ENCODE results near the gene DPM2. TPM values are rescaled to one million over a fixed set of nuclear protein-coding genes. Genes with fewer than 3 reads are reported as not detected.

The DPM2 gene
- total RNA-seq, 1 experiment from 2014 or later: 56.1 TPM

DNA sequence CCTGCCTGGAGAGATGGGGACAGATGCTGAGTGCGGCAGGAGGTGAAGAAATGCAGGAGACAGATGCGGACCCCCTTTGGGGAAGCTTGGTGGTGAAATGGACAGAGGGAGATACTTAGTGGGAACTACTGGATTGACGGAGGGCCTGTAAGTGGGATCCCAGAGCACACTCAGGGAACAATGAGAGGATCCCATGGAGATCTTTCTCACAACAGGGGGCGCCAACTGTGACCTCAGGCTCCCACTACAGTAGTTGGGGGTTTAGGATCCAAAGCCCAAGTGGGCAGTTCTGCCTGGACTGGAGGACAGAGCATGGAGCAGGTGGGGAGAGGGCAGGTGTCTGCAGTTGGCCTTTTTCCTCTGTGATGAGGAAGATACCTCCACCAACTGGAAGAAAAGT lies 3.4 kb downstream of the DPM2 start (continued):
- TF ChIP-seq, protein P1, sequence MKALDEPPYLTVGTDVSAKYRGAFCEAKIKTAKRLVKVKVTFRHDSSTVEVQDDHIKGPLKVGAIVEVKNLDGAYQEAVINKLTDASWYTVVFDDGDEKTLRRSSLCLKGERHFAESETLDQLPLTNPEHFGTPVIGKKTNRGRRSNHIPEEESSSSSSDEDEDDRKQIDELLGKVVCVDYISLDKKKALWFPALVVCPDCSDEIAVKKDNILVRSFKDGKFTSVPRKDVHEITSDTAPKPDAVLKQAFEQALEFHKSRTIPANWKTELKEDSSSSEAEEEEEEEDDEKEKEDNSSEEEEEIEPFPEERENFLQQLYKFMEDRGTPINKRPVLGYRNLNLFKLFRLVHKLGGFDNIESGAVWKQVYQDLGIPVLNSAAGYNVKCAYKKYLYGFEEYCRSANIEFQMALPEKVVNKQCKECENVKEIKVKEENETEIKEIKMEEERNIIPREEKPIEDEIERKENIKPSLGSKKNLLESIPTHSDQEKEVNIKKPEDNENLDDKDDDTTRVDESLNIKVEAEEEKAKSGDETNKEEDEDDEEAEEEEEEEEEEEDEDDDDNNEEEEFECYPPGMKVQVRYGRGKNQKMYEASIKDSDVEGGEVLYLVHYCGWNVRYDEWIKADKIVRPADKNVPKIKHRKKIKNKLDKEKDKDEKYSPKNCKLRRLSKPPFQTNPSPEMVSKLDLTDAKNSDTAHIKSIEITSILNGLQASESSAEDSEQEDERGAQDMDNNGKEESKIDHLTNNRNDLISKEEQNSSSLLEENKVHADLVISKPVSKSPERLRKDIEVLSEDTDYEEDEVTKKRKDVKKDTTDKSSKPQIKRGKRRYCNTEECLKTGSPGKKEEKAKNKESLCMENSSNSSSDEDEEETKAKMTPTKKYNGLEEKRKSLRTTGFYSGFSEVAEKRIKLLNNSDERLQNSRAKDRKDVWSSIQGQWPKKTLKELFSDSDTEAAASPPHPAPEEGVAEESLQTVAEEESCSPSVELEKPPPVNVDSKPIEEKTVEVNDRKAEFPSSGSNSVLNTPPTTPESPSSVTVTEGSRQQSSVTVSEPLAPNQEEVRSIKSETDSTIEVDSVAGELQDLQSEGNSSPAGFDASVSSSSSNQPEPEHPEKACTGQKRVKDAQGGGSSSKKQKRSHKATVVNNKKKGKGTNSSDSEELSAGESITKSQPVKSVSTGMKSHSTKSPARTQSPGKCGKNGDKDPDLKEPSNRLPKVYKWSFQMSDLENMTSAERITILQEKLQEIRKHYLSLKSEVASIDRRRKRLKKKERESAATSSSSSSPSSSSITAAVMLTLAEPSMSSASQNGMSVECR (CRISPR knock-in tag; IDR thresholded peaks at IDR 0.05; ENCODE audit: borderline replicate concordance): no peak
- TF ChIP-seq KAT7 (CRISPR knock-in tag; IDR thresholded peaks at IDR 0.05; ENCODE audit: borderline replicate concordance) (no peak), NR3C1 (CRISPR knock-in tag; conservative IDR thresholded peaks at IDR 0.05; ENCODE audit: low read depth) (no peak), ZNF423 (CRISPR knock-in tag; IDR thresholded peaks at IDR 0.05) (no peak), MYBL2 (CRISPR knock-in tag; IDR thresholded peaks at IDR 0.05) (no peak), FOXK1 (CRISPR knock-in tag; IDR thresholded peaks at IDR 0.05) (no peak), NR1H2 (CRISPR knock-in tag; IDR thresholded peaks at IDR 0.05) (no peak)
- TF ChIP-seq, protein P2, sequence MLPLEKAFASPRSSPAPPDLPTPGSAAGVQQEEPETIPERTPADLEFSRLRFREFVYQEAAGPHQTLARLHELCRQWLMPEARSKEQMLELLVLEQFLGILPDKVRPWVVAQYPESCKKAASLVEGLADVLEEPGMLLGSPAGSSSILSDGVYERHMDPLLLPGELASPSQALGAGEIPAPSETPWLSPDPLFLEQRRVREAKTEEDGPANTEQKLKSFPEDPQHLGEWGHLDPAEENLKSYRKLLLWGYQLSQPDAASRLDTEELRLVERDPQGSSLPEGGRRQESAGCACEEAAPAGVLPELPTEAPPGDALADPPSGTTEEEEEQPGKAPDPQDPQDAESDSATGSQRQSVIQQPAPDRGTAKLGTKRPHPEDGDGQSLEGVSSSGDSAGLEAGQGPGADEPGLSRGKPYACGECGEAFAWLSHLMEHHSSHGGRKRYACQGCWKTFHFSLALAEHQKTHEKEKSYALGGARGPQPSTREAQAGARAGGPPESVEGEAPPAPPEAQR (CRISPR knock-in tag; IDR thresholded peaks at IDR 0.05): no peak
- TF ChIP-seq, protein P3, sequence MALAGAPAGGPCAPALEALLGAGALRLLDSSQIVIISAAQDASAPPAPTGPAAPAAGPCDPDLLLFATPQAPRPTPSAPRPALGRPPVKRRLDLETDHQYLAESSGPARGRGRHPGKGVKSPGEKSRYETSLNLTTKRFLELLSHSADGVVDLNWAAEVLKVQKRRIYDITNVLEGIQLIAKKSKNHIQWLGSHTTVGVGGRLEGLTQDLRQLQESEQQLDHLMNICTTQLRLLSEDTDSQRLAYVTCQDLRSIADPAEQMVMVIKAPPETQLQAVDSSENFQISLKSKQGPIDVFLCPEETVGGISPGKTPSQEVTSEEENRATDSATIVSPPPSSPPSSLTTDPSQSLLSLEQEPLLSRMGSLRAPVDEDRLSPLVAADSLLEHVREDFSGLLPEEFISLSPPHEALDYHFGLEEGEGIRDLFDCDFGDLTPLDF (CRISPR knock-in tag; IDR thresholded peaks at IDR 0.05): no peak
- TF ChIP-seq, protein P4, sequence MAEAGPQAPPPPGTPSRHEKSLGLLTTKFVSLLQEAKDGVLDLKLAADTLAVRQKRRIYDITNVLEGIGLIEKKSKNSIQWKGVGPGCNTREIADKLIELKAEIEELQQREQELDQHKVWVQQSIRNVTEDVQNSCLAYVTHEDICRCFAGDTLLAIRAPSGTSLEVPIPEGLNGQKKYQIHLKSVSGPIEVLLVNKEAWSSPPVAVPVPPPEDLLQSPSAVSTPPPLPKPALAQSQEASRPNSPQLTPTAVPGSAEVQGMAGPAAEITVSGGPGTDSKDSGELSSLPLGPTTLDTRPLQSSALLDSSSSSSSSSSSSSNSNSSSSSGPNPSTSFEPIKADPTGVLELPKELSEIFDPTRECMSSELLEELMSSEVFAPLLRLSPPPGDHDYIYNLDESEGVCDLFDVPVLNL (CRISPR knock-in tag; IDR thresholded peaks at IDR 0.05; ENCODE audit: borderline replicate concordance, low read depth): no peak

DNA sequence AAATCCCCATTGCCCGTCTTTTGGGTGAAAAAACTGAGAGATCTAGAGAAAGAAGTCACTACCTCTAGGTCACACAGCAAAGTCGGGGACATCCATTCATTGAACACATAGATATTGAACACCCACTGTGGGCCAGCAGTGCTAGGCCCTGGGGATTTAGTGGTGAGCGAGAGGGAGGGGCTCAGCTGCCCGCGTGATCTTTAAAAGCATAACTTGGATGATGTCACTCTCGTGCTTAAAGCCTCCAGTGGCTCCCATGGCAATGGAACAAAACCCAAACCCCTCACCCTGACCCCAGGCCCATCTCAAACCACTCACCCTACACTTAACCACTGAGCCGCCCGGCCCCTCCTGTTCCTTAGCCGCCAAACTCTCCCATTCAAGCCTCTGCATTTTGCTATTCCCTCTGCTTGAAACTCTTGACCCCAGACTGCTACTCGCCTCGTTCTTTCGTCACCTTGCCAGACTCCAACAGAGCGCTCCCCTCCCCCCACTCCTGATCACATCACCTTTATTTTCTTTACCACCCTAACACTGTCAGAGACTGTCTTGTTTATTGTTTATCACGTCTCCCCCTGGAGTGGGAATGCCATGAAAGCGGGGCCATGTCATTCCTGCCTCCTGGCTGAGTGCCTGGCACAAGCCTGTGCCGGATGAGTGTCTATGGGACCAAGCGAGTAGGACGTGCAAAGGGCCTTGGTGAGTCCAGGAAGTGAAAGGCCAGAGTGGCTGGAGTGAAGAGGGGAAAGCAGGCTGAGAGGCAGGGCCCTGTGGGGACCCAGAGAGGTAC lies 6.4 kb downstream of the DPM2 start:
- H3K27me3 Mint-ChIP-seq (ENCODE audit: low read depth): peaks cover 26% of the 10 kb centered on the region
- H3K4me1 Mint-ChIP-seq: peaks cover 31% of the 10 kb centered on the region
- ATAC-seq: no peak
- no peaks in the 10 kb centered on the region for H3K9me3 Mint-ChIP-seq
- DNase-seq (ENCODE audit: low spot score): no peak
- H3K36me3 Mint-ChIP-seq: peaks cover 3% of the 10 kb centered on the region; the same call in 1 of the 2 replicates
- peak overlapping the region; percentile 54 for H3K27ac Mint-ChIP-seq
- POLR2A ChIA-PET: interaction anchor here (0.7 to 1.5 kb wide), 3 partner anchors 12 to 426 kb away, joined by 4 to 8 read pairs (median 4); no protein-coding TSS in a partner anchor
- CTCF ChIA-PET: interaction anchor here (1.3 to 4.5 kb wide), 7 partner anchors 10 to 197 kb away, joined by 4 to 78 read pairs (median 14); partner anchors contain the start of gene TOR2A
- peak overlapping the region; percentile 65 for H3K4me3 Mint-ChIP-seq
- TF ChIP-seq FOXK1 (CRISPR knock-in tag; IDR thresholded peaks at IDR 0.05): no peak
- TF ChIP-seq ZNF317 (CRISPR knock-in tag; IDR thresholded peaks at IDR 0.05; ENCODE audit: borderline replicate concordance, low read depth): no peak
- TF ChIP-seq, protein P5, sequence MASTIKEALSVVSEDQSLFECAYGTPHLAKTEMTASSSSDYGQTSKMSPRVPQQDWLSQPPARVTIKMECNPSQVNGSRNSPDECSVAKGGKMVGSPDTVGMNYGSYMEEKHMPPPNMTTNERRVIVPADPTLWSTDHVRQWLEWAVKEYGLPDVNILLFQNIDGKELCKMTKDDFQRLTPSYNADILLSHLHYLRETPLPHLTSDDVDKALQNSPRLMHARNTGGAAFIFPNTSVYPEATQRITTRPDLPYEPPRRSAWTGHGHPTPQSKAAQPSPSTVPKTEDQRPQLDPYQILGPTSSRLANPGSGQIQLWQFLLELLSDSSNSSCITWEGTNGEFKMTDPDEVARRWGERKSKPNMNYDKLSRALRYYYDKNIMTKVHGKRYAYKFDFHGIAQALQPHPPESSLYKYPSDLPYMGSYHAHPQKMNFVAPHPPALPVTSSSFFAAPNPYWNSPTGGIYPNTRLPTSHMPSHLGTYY (CRISPR knock-in tag; IDR thresholded peaks at IDR 0.05): no peak
- no peak for TF ChIP-seq ZNF423 (CRISPR knock-in tag; IDR thresholded peaks at IDR 0.05)
- no peak for TF ChIP-seq ZNF396 (CRISPR knock-in tag; IDR thresholded peaks at IDR 0.05; ENCODE audit: borderline replicate concordance)
- TF ChIP-seq GRHL2 (CRISPR knock-in tag; IDR thresholded peaks at IDR 0.05; ENCODE audit: insufficient replicate concordance, severe bottlenecking): no peak
- TF ChIP-seq, protein P1 (CRISPR knock-in tag; IDR thresholded peaks at IDR 0.05; ENCODE audit: borderline replicate concordance): no peak
- TF ChIP-seq, protein P6, sequence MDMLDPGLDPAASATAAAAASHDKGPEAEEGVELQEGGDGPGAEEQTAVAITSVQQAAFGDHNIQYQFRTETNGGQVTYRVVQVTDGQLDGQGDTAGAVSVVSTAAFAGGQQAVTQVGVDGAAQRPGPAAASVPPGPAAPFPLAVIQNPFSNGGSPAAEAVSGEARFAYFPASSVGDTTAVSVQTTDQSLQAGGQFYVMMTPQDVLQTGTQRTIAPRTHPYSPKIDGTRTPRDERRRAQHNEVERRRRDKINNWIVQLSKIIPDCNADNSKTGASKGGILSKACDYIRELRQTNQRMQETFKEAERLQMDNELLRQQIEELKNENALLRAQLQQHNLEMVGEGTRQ (CRISPR knock-in tag; IDR thresholded peaks at IDR 0.05): no peak
- no peak for TF ChIP-seq ZNF263 (CRISPR knock-in tag; IDR thresholded peaks at IDR 0.05; ENCODE audit: low read depth)
- TF ChIP-seq, protein P7, sequence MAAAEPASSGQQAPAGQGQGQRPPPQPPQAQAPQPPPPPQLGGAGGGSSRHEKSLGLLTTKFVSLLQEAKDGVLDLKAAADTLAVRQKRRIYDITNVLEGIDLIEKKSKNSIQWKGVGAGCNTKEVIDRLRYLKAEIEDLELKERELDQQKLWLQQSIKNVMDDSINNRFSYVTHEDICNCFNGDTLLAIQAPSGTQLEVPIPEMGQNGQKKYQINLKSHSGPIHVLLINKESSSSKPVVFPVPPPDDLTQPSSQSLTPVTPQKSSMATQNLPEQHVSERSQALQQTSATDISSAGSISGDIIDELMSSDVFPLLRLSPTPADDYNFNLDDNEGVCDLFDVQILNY (CRISPR knock-in tag; IDR thresholded peaks at IDR 0.05): no peak
